T-helper 22 cell (primary cell): Measurements from ENCODE around the gene EIF3F.
"Not testable (repeated sequence)": the region's sequence is repeated elsewhere in the genome, so short reads cannot be mapped to it uniquely, and the experiment has no call there.

ENCODE experiments used
- DNase-seq: peaks from one replicate; pipeline ENCODE4 v3.0.0-alpha.2; 2020; ENCODE audit warnings: low read depth

EIF3F gene

DNA sequence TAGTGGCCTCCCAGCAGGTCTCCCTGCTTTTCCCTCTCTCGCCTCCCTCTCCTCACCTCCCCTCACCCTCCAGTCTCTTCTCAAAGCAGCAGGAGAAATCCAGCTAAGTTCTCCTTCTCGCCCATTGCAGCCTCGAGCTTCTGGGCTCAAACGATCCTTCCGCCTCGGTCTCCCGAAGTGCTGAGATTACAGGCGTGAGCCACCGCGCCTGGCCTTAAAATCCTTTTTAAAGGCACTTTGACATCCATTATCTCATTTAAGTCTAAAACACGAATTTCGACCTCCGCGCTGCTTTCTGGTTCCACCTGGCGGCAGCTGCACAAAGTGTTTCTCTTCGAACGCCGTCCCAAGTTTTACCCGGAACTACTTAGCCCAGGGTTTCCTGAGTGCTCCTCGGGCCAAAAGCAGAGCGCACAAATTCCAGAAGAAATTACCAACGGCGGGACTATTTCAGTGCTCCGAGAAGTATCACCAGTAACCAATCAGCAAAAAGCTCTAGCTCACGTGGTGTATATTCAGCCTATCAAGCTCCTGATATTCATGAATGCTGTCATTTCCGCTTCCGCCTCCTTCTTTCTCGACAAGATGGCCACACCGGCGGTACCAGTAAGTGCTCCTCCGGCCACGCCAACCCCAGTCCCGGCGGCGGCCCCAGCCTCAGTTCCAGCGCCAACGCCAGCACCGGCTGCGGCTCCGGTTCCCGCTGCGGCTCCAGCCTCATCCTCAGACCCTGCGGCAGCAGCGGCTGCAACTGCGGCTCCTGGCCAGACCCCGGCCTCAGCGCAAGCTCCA lies at the start of gene EIF3F:
TSS of gene EIF3F (plus strand) at position 570 of the 792 bp plus-strand sequence. CDS start at position 586, 16 bp downstream.
- DNase-seq: peak; percentile 84

DNA sequence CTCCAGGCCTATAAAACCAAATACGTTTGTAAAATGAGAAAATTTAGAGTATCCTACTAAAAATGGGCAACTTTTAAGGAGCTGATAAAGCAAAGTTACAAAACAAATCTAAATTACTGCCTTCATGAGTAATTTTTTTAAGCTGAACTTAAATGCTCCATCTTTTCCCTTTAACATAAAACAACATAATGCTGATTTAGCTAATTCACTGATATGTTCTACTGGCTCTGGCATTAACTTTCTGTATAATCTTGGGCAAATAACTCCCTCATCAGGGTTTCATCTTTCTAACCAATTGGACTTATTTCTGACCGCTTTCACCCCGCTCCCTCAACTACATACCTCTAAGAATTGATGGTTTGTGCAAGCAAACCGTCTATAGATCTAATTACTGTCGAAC lies 46.0 kb upstream of the EIF3F start:
- no peak for DNase-seq

DNA sequence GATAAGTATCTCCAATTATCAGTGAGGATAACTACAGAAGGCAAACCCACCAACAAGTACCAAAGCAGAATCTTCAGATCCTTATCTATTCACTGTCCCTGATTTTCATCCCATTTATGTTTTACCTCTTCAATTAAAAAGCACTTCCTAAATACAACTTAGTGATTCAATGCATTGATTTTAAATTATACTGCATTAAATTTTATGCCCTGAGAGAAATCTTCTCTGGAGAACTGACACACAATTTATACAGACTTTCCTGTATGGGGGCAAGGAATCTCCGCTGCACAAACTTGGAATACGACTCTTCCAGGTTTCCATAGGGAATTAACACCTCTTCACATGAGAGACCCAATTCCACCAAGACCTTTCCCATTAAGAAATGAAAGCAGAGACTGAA lies 45.5 kb upstream of the EIF3F start, which contains the start of gene OR10A3:
TSS of gene OR10A3 (minus strand) at position 101 of the 400 bp plus-strand sequence. CDS start 2,188 bp downstream, outside the sequence.
- no peak for DNase-seq

DNA sequence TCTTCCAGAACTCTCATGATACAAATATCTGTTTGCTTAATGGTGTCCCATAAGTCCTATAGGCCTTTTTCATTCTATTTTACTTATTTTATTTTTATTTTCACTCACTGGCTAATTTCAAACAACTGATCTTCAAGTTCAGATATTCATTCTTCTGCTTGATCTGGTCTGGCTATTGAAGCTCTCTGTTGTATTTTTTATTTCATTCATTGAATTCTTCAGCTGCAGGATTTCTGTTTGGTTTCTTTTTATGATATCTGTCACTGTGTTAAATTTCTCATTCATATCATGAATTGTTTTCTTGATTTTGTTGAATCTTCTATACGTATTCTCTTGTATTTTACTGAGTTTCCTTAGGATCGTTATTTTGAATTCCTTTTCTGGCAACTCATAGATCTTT lies 43.0 kb upstream of the EIF3F start:
- DNase-seq: no peak

DNA sequence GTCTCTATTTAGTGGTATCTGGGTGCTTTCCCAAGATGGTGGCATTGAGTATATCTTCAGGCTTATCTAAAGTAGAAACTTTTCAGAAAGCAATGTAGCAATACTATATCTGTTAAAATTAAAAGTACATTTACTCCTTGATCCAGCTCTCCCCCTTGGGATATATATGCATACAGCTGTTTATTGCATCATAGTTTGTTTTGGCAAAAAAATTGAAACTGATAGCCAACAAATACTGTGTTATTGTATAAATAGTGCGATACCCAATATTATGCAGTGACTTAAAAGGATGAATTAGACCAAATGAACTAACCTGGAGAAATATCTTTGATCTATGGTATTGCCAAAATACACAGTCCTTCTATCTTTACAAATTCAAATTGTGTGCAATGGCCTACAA lies 37.2 kb upstream of the EIF3F start:
- DNase-seq: no peak

GRCh38 chr11:7955191-7955590 lies 31.9 kb upstream of the EIF3F start:
- DNase-seq: no peak

DNA sequence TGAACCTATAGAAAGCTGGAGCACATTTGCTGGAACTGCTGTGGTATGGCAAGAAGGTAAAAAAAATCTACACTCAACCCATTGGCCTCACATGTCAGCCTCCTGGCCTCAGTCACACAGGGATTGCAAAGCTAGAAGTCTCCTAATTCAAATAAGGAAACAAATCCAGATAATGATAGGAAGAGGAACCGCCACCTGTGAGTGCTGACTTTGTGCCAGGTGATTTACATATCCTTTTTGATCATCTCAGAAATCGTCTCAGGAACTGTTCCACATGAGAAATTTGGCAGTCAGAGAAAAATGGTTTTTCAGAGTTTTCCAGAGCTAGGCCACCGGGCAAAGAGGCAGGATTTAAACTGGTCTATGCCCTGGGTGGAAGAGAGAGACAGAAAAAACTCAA lies 22.9 kb upstream of the EIF3F start:
- no peak for DNase-seq

DNA sequence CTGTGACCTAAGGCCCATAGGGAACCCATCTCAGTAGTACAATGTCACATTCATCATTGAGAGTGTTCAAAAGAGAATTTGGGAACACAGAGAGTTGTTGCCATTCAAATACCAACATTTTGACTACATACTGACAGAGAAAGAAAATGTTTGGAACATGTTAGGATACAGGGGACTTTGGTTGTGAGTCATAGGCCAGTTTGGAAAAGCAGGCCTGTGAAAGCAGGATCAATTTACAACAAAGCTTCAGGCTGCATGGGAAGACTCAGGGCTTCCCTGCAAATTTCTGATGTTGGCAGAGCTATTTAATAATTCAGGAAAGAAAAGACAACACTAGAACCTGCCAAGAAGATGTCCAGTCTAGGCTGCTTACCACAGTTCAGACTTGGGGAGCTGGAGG lies 22.3 kb upstream of the EIF3F start:
- DNase-seq: no peak

- no peak for DNase-seq
These were observed 21.8 kb upstream of the EIF3F start, which contains the start of gene NLRP10 for GRCh38 chr11:7965386-7965785. Gene NLRP10, minus strand, starts transcription at chr11:7965447. Its CDS starts 1,952 bp downstream, at chr11:7963495.

DNA sequence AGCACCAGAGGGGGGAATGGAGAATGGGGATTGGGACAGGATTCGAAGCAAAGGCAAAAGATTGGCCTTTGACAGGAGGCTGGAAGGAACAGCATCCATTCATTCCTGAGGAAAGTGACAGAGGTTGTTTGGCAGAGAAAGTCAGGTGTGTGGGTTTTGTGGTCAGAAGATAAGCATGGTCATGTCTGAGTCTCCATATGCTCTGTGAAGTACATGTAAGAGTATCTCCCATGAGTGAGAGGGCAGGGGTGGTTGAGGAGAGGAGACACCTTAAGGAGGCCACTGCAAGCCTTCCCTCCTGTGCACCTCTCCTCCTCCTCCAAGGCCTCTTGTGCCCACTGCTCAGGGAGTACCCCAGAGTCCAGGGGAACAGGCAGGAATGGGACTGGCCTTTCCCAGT lies 20.0 kb upstream of the EIF3F start:
- DNase-seq: no peak

DNA sequence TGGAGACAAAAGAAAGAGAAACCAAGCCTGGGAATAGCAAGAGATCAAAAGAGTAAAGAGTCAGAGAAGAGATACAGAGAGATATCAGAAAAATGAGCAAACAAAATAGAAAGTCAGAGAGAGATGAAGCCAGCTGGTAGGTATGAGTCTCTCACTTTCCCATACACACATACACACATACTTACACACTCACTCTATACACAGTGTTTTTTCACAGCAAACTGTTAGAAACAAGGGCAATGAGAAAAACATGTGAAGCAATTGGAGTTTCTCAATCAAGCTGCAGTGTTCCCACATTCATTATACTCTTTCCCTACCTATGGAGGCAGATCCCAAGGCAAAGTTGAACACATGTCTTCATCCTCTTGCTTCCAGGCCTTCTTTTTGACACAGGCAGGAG lies 19.3 kb upstream of the EIF3F start:
- no peak for DNase-seq

DNA sequence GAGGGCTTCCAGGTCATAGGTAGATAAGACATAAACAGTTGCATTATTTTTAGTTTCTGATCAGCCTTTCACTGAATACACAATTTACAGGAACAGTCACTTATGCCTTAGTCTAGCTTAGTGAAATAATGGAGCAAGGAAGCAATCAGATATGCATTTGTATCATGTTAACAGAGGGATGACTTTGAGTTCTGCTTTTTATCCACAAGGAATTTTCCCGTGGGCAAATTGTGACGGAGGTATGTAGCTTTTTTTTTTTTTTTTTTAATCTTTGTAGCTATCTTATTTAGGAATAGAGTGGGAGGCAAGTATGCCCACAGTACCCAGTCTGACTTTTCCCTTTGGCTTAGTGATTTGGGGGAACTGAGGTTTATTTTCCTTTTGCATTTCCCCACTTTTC lies 18.5 kb upstream of the EIF3F start:
- no peak for DNase-seq

DNA sequence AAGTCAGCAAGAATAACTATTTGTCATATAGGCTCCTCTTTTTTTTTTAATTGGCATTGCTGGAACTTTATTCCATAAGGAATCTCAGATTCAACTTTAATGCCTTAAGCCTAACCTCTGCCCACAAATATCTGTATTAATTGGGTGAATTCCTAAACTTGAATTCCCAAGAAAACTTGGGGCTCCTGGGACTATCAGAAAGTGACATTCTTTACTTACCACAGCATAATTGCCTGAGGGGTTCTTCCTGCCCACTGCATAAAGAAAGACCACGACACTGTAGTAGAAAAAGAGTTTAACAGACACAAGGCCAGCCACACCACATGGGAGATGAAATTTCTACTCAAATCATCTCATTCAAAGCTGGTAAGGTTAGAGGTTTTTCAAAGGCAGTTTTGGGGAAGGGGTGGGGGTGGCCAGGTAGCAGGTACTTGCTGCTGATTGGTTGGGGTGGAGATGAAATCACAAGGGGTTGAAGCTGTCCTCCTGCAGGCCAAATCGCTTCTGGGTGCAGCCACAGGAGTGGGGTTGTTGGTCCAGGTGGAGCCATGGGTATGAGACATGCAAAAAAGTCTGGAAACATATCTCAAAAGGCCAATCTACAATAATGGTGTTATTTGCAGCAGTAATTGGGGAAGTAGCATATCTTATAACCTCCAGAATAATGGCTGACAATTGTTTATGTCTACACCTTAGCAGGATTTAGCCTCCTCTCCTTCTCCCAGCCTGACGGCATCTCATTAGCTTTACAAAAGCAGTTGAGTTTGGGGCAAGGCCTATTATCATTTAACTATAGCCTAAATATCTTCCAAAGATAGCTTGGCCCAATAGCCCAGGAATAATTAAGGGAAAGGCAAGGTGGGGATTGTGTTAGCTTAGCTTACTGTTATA lies 17.1 kb upstream of the EIF3F start:
- no peak for DNase-seq

GRCh38 chr11:7971846-7972245 lies 15.3 kb upstream of the EIF3F start:
- DNase-seq: no peak

GRCh38 chr11:7973011-7973410 lies 14.1 kb upstream of the EIF3F start:
- no peak for DNase-seq

GRCh38 chr11:7974668-7975067 lies 12.5 kb upstream of the EIF3F start:
- no peak for DNase-seq

- DNase-seq: no peak
These were observed 9.8 kb upstream of the EIF3F start for GRCh38 chr11:7977232-7977917.

GRCh38 chr11:7981619-7982157 lies 5.4 kb upstream of the EIF3F start:
- DNase-seq: no peak

- DNase-seq: no peak
These were observed 4.5 kb upstream of the EIF3F start for GRCh38 chr11:7982582-7983119.

- no peak for DNase-seq
These were observed 3.1 kb upstream of the EIF3F start for GRCh38 chr11:7983832-7984590.

DNA sequence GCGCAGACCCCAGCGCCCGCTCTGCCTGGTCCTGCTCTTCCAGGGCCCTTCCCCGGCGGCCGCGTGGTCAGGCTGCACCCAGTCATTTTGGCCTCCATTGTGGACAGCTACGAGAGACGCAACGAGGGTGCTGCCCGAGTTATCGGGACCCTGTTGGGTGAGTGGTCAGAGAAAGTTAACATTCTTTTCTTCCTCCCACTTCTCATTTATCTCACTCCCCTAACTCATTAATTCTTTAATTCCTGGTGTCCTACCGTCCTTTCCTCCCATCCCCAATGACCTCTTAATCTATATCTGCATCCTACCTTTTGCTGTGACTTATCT lies 385 bp downstream of the EIF3F start:
- DNase-seq: not testable (repeated sequence)
